SK-N-SH treated with all-trans-retinoic acid at 6 μM for 48 hours (cell line): ENCODE results near the gene PRR5L.

Experiments
- ATAC-seq: fragments of 200-7000 bp; cut with Tn5 transposase; 3 replicates; pipeline ENCODE4 v1.9.1; 2020; ENCODE audit warnings: mild to moderate bottlenecking, moderate library complexity
- ARNTL ChIP-seq: fragments of 450-650 bp; formaldehyde crosslinking; IDR thresholded peaks from 2 replicates; pipeline ENCODE4 v1.5.0; 2020; ENCODE audit warnings: low read depth, mild to moderate bottlenecking, moderate library complexity, borderline replicate concordance
- CREB5 ChIP-seq: fragments of 250-450 bp; sonication (Bioruptor Pico); IDR thresholded peaks from 2 replicates; pipeline ENCODE4 v1.5.1; 2020; ENCODE audit warnings: low read depth, mild to moderate bottlenecking, moderate library complexity
- CSDC2 ChIP-seq: fragments of 250-450 bp; sonication (Bioruptor Pico); IDR thresholded peaks from 2 replicates; pipeline ENCODE4 v1.5.0; 2020; ENCODE audit warnings: mild to moderate bottlenecking, moderate library complexity
- CSRNP3 ChIP-seq: fragments of 250-450 bp; sonication (Bioruptor Pico); IDR thresholded peaks from 2 replicates; pipeline ENCODE4 v1.5.1; 2021; ENCODE audit warnings: mild to moderate bottlenecking, moderate library complexity
- ESRRG ChIP-seq: fragments of 250-450 bp; sonication (Bioruptor Pico); IDR thresholded peaks from 2 replicates; pipeline ENCODE4 v1.6.1; 2021; ENCODE audit warnings: mild to moderate bottlenecking
- GLIS3 ChIP-seq: fragments of 250-450 bp; sonication (Bioruptor Pico); IDR thresholded peaks from 2 replicates; pipeline ENCODE4 v1.5.0; 2020; ENCODE audit warnings: mild to moderate bottlenecking, moderate library complexity
- ISL1 ChIP-seq: fragments of 250-450 bp; sonication (Bioruptor Pico); IDR thresholded peaks from 2 replicates; pipeline ENCODE4 v2.1.2; 2022; ENCODE audit warnings: mild to moderate bottlenecking, moderate library complexity
- OSR1 ChIP-seq: fragments of 250-450 bp; sonication (Bioruptor Pico); IDR thresholded peaks from 2 replicates; pipeline ENCODE4 v1.8.0; 2022; ENCODE audit warnings: moderate library complexity, mild to moderate bottlenecking, inconsistent platforms
- PATZ1 ChIP-seq: fragments of 250-450 bp; sonication (Bioruptor Pico); IDR thresholded peaks from 2 replicates; pipeline ENCODE4 v1.8.0; 2020; ENCODE audit warnings: mild to moderate bottlenecking, moderate library complexity, borderline replicate concordance
- PPARA ChIP-seq: fragments of 250-450 bp; sonication (Bioruptor Pico); IDR thresholded peaks from 2 replicates; pipeline ENCODE4 v1.5.0; 2020; ENCODE audit warnings: mild to moderate bottlenecking, borderline replicate concordance
- RARB ChIP-seq: fragments of 250-450 bp; sonication (Bioruptor Pico); IDR thresholded peaks from 2 replicates; pipeline ENCODE4 v1.8.0; 2021; ENCODE audit warnings: mild to moderate bottlenecking, moderate library complexity
- SNAI2 ChIP-seq: fragments of 250-450 bp; sonication (Bioruptor Pico); IDR thresholded peaks from 2 replicates; pipeline ENCODE4 v1.5.0; 2020; ENCODE audit warnings: mild to moderate bottlenecking, moderate library complexity
- TCF4 ChIP-seq: fragments of 250-450 bp; sonication (Bioruptor Pico); IDR thresholded peaks from 2 replicates; pipeline ENCODE4 v1.8.0; 2021; ENCODE audit warnings: mild to moderate bottlenecking, moderate library complexity, borderline replicate concordance
- TOX ChIP-seq: fragments of 250-450 bp; sonication (Bioruptor Pico); IDR thresholded peaks from 2 replicates; pipeline ENCODE4 v1.8.0; 2021; ENCODE audit warnings: mild to moderate bottlenecking, moderate library complexity, borderline replicate concordance
- TSHZ2 ChIP-seq: fragments of 250-450 bp; sonication (Bioruptor Pico); IDR thresholded peaks from 2 replicates; pipeline ENCODE4 v1.5.0; 2020; ENCODE audit warnings: mild to moderate bottlenecking, moderate library complexity
- ZC3H10 ChIP-seq: fragments of 250-450 bp; sonication (Bioruptor Pico); IDR thresholded peaks from 2 replicates; pipeline ENCODE4 v1.5.1; 2021; ENCODE audit warnings: mild to moderate bottlenecking, moderate library complexity
- ZFP3 ChIP-seq: fragments of 250-450 bp; sonication (Bioruptor Pico); IDR thresholded peaks from 2 replicates; pipeline ENCODE4 v1.5.0; 2020; ENCODE audit warnings: mild to moderate bottlenecking, moderate library complexity
- ZFP30 ChIP-seq: fragments of 450-650 bp; formaldehyde crosslinking; IDR thresholded peaks from 2 replicates; pipeline ENCODE4 v1.5.0; 2022; ENCODE audit warnings: mild to moderate bottlenecking, moderate library complexity
- ZNF565 ChIP-seq: fragments of 450-650 bp; formaldehyde crosslinking; conservative IDR thresholded peaks from 2 replicates; pipeline ENCODE4 v1.5.0; 2020; ENCODE audit warnings: low read depth, mild to moderate bottlenecking, moderate library complexity
- ZNF70 ChIP-seq: fragments of 450-650 bp; formaldehyde crosslinking; IDR thresholded peaks from 2 replicates; pipeline ENCODE4 v1.5.0; 2020; ENCODE audit warnings: mild to moderate bottlenecking, moderate library complexity
- ZNF8 ChIP-seq: fragments of 450-650 bp; formaldehyde crosslinking; IDR thresholded peaks from 2 replicates; pipeline ENCODE4 v1.5.0; 2020; ENCODE audit warnings: mild to moderate bottlenecking, moderate library complexity
- TF ChIP-seq, protein P1 (sequence below): fragments of 250-450 bp; sonication (Bioruptor Pico); IDR thresholded peaks from 2 replicates; pipeline ENCODE4 v1.8.0; 2021; ENCODE audit warnings: low read depth, mild to moderate bottlenecking, moderate library complexity, borderline replicate concordance

PRR5L gene

GRCh38 chr11:36453678-36454077, 157.6 kb downstream of the PRR5L start:
- ATAC-seq: no peak
- TF ChIP-seq CREB5 (CRISPR knock-in tag) (no peak), SNAI2 (CRISPR knock-in tag) (no peak), ISL1 (CRISPR knock-in tag) (no peak), CSRNP3 (no peak), CSDC2 (CRISPR knock-in tag) (no peak), ZFP3 (CRISPR knock-in tag) (no peak), TOX (CRISPR knock-in tag) (no peak), TCF4 (CRISPR knock-in tag) (no peak), OSR1 (CRISPR knock-in tag) (no peak), ZNF565 (CRISPR knock-in tag) (no peak), TSHZ2 (CRISPR knock-in tag) (no peak), ZFP30 (CRISPR knock-in tag) (no peak), ZC3H10 (CRISPR knock-in tag) (no peak)
- TF ChIP-seq, protein P1, sequence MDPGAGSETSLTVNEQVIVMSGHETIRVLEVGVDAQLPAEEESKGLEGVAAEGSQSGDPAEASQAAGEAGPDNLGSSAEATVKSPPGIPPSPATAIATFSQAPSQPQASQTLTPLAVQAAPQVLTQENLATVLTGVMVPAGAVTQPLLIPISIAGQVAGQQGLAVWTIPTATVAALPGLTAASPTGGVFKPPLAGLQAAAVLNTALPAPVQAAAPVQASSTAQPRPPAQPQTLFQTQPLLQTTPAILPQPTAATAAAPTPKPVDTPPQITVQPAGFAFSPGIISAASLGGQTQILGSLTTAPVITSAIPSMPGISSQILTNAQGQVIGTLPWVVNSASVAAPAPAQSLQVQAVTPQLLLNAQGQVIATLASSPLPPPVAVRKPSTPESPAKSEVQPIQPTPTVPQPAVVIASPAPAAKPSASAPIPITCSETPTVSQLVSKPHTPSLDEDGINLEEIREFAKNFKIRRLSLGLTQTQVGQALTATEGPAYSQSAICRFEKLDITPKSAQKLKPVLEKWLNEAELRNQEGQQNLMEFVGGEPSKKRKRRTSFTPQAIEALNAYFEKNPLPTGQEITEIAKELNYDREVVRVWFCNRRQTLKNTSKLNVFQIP (CRISPR knock-in tag): no peak

DNA sequence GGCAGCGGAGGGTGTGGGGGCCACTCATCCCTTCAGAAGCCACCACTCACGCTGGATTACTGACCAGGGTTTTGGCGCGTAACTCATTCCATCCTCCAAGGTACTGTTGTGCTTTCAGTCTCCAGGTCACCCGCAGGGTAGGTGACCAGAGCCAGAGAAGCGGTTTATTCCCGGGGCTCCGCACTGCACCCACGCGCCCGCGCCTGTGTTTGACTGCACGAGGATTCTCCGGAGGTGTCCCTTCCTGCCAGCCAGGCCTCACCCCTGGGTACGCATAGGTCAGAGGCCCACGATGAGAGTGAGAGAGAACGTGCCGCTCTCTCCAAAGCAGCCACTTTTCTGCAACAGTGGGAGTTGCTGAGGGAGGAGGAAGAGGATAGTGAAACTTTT, 158.5 kb downstream of the PRR5L start:
- ATAC-seq: no peak
- TF ChIP-seq TCF4 (CRISPR knock-in tag) (no peak), CREB5 (CRISPR knock-in tag) (no peak), ZC3H10 (CRISPR knock-in tag) (no peak), ZNF8 (CRISPR knock-in tag) (no peak), ESRRG (no peak), ZNF70 (CRISPR knock-in tag) (no peak), TOX (CRISPR knock-in tag) (no peak), PATZ1 (CRISPR knock-in tag) (no peak), OSR1 (CRISPR knock-in tag) (no peak), ISL1 (CRISPR knock-in tag) (no peak), ZFP30 (CRISPR knock-in tag) (no peak), GLIS3 (CRISPR knock-in tag) (no peak), RARB (CRISPR knock-in tag) (no peak), TSHZ2 (CRISPR knock-in tag) (no peak), PPARA (no peak), CSDC2 (CRISPR knock-in tag) (no peak), SNAI2 (CRISPR knock-in tag) (no peak), ARNTL (no peak), CSRNP3 (no peak)
